Right lobe of liver (tissue), 6 donors: Measurements from ENCODE around the gene LGALS7. TPM values are rescaled to one million over a fixed set of nuclear protein-coding genes. Genes with fewer than 3 reads are reported as not detected.

Source experiments
- ATAC-seq, 4 donors: fragments of 200-7000 bp; cut with Tn5 transposase; one replicate each; pipeline ENCODE4 v1.9.1; 2020; ENCODE audit warnings: mild to moderate bottlenecking in 4 of 4, moderate library complexity in 4 of 4
- DNase-seq, 3 donors: peaks; one replicate each; pipeline ENCODE4 v3.0.0-alpha.2; 2020
- H3K27ac ChIP-seq, 3 donors: fragments of 200-600 bp; one replicate each; pipeline ENCODE4 v1.8.0; 2022
- H3K27me3 ChIP-seq, 2 donors: fragments of 200-600 bp; one replicate each; pipeline ENCODE4 v1.8.0; 2022
- H3K36me3 ChIP-seq, 4 donors: fragments of 200-600 bp; sonication (generic) in 1 of 4; one replicate each; pipeline versions ENCODE4 v1.5.1 to v1.8.0; 2017 to 2022; ENCODE audit warnings: control low read depth in 1 of 4
- H3K4me1 ChIP-seq, 4 donors: fragments of 200-600 bp; sonication (generic) in 1 of 4; one replicate each; pipeline versions ENCODE4 v1.5.1 to v1.8.0; 2017 to 2022; ENCODE audit warnings: control low read depth in 1 of 4
- H3K4me3 ChIP-seq, 3 donors: fragments of 200-600 bp; one replicate each; pipeline ENCODE4 v1.8.0; 2022
- H3K9me3 ChIP-seq, 4 donors: fragments of 200-600 bp; sonication (generic) in 1 of 4; one replicate each; pipeline versions ENCODE4 v1.5.1 to v1.8.0; 2017 to 2022; ENCODE audit warnings: control low read depth in 1 of 4
- POLR2A ChIP-seq: fragments of 450-650 bp; IDR thresholded peaks from one replicate; pipeline ENCODE4 v1.6.1; 2017; ENCODE audit warnings: antibody characterized with exemption, mild to moderate bottlenecking
- WGBS: methylation state at CpG from one replicate; pipeline ENCODE4 v1.1.6; 2018; ENCODE audit warnings: low coverage, low lambda C conversion rate; ENCODE audit not compliant: insufficient coverage; ENCODE audit errors: missing lambda C conversion rate; 5-methylcytosine and 5-hydroxymethylcytosine counted together
- intact Hi-C, 2 donors: fragments of 100-400 bp; cut with DNase I; formaldehyde crosslinking; loops; one replicate each; pipeline versions ENCODE4 v1.11.2 to v1.14.1; 2022
- total RNA-seq, 6 experiments: library from RNA; depleted of rRNA in 2 of 6; stranded (reverse); fragments of >200 nt in 2 of 6; fragmentation: NEBNext Ultra II Directional in 3 of 6; extraction: Animal tissue kit (Norgen Biotek cat#: 25700) in 3 of 6; gene quantifications; one replicate each; pipeline versions ENCODE4 v1.1.0 to v1.2.4, GENCODE V29; 2016 to 2023
- TF ChIP-seq, protein P1 (sequence below), 4 donors: fragments of 200-600 bp in 3 of 4; fragments of 450-650 bp in 1 of 4; IDR thresholded peaks; one replicate each; pipeline versions ENCODE4 v1.5.1 to v1.8.0; 2016 to 2022; ENCODE audit warnings: antibody characterized with exemption in 4 of 4, mild to moderate bottlenecking in 2 of 4
- donor health status: DM: no; HTN: yes; CAD: no.
- donor health status: DM: no; HTN: no; CAD: no.
- donor health status: DM: no; HTN: no; CAD: no.
- donor health status: DM: no; HTN: yes; CAD: no.
- donor health status: DM: no; HTN: yes; CAD: no.

The LGALS7 gene
- total RNA-seq, 6 experiments from 2014 or later: not detected

DNA sequence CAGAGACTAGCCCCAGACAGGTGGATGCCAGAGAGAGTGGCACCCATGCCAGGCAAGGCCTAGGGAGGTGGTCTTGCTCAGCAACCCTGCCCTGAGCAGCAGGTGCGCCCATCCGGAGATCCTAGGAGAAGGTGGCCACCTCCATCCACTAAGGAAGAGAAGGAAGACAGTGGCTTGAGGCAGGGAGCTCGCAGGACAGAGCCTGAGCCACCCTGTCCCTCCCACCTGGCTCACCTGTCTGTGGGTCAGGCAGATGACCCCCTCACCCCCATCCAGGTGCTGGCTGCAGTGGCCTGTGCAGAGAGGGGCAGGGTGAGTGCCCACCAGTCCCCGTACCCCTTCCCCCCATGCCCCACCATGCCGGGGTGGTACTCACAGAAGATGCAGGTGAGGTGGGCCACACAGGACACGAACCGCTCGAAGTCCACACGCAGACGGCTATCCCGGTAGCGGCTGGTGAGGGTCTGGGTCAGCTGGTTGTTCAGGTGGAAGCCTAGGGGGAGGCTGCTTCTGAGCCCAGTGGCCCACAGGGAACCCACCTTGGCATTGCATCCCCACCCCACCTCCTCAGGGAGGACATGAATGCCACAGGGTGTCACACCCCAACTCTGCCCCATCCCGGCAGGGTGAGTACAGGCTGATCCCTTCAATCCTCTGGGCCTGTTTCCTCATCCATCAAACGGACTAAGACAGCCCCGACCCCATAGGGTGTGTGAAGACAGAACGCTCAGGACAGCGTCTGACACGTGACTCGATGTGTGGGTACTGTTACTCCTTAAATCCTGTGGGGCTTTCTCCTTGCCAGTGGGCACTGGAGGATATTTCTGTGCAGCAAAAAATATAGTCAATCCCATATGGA, 42.4 kb downstream of the LGALS7 start:
- Histone ChIP-seq H3K4me1 (peaks cover 0 to 32% (median 3%) of the 10 kb centered on the region in 4 donors), H3K4me3 (no peak overlapping the region), H3K9me3 (no peaks in the 10 kb centered on the region), H3K27ac (peak overlapping the region in 2 of 3 donors; percentile 43 to 47), H3K27me3 (no peaks in the 10 kb centered on the region), H3K36me3 (peaks cover 0 to 39% (median 17%) of the 10 kb centered on the region in 4 donors)
- ATAC-seq: no peak
- WGBS: 100% methylated on average over 4 of the region's 19 CpGs
- peak in 2 of 3 donors; percentile 52 to 56 for DNase-seq
- intact Hi-C loops: no loop called here
- TF ChIP-seq, protein P1, sequence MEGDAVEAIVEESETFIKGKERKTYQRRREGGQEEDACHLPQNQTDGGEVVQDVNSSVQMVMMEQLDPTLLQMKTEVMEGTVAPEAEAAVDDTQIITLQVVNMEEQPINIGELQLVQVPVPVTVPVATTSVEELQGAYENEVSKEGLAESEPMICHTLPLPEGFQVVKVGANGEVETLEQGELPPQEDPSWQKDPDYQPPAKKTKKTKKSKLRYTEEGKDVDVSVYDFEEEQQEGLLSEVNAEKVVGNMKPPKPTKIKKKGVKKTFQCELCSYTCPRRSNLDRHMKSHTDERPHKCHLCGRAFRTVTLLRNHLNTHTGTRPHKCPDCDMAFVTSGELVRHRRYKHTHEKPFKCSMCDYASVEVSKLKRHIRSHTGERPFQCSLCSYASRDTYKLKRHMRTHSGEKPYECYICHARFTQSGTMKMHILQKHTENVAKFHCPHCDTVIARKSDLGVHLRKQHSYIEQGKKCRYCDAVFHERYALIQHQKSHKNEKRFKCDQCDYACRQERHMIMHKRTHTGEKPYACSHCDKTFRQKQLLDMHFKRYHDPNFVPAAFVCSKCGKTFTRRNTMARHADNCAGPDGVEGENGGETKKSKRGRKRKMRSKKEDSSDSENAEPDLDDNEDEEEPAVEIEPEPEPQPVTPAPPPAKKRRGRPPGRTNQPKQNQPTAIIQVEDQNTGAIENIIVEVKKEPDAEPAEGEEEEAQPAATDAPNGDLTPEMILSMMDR (IDR thresholded peaks at IDR 0.05): no peak
- no peak for TF ChIP-seq POLR2A

GRCh38 chr19:38730470-38730730, 42.9 kb downstream of the LGALS7 start:
- Histone ChIP-seq H3K36me3 (peaks cover 0 to 45% (median 19%) of the 10 kb centered on the region in 4 donors), H3K9me3 (no peaks in the 10 kb centered on the region), H3K27ac (no peak overlapping the region), H3K4me3 (no peak overlapping the region), H3K27me3 (no peaks in the 10 kb centered on the region), H3K4me1 (peaks cover 0 to 32% (median 3%) of the 10 kb centered on the region in 4 donors)
- whole genome bisulfite sequencing: 71% methylated on average over 4 of the region's 7 CpGs
- TF ChIP-seq, protein P1 (IDR thresholded peaks at IDR 0.05): no peak
- no peak for TF ChIP-seq POLR2A
- ATAC-seq: no peak
- DNase-seq: peak in 1 of 3 donors; percentile 49
- intact Hi-C loops: no loop called here

- H3K4me3 ChIP-seq: no peak overlapping the region
- H3K27ac ChIP-seq: no peak overlapping the region
- intact Hi-C loops: loop anchor here in 1 of 2 donors (10.0 kb wide), 1 partner anchor 85 kb away; the partner anchor contains the start of gene LGALS4
- H3K4me1 ChIP-seq: peaks cover 0 to 32% (median 3%) of the 10 kb centered on the region in 4 donors
- H3K9me3 ChIP-seq: no peaks in the 10 kb centered on the region
- 67% methylated on average over 10 of the region's 17 CpGs for WGBS
- DNase-seq (peak; percentile 66 to 74 (median 74)), ATAC-seq (peak; percentile 37 to 55 (median 51))
- TF ChIP-seq, protein P1 (IDR thresholded peaks at IDR 0.05): peak; percentile 69 to 82 (median 77)
- TF ChIP-seq POLR2A: no peak
- no peaks in the 10 kb centered on the region for H3K27me3 ChIP-seq
- H3K36me3 ChIP-seq: peaks cover 0 to 50% (median 22%) of the 10 kb centered on the region in 4 donors
Observed at GRCh38 chr19:38729653-38730469, 43.5 kb downstream of the LGALS7 start.

DNA sequence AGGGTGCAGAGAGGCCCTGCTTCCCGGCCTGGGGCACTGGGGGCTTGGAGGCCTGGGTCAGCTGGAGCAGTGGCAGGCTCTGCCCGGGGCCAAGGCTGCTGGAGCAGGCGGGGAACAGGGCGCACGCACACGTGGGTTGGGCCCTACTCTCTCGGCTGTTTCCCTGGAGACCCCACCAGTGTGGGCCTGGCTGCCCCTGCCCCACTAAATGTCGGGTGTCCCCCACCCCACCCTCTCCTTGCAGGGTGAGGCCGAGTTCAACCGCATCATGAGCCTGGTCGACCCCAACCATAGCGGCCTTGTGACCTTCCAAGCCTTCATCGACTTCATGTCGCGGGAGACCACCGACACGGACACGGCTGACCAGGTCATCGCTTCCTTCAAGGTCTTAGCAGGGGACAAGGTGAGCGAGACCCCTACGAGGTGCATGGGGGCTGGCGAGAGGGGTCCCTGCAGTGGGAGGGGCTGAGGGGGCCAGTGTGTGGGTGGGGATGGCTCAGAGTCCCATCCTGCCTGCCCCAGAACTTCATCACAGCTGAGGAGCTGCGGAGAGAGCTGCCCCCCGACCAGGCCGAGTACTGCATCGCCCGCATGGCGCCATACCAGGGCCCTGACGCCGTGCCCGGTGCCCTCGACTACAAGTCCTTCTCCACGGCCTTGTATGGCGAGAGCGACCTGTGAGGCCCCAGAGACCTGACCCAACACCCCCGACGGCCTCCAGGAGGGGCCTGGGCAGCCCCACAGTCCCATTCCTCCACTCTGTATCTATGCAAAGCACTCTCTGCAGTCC, 44.4 kb downstream of the LGALS7 start:
- Histone ChIP-seq H3K36me3 (peaks cover 0 to 59% (median 27%) of the 10 kb centered on the region in 4 donors), H3K27me3 (no peaks in the 10 kb centered on the region), H3K4me1 (peaks cover 0 to 35% (median 3%) of the 10 kb centered on the region in 4 donors), H3K4me3 (no peak overlapping the region), H3K27ac (no peak overlapping the region), H3K9me3 (no peaks in the 10 kb centered on the region)
- DNase-seq (peak in 2 of 3 donors; percentile 50 to 58), ATAC-seq (no peak)
- intact Hi-C loops: loop anchor here in 1 of 2 donors (10.0 kb wide), 1 partner anchor 86 kb away; the partner anchor contains the start of gene LGALS4
- 76% methylated on average over 5 of the region's 37 CpGs for WGBS
- TF ChIP-seq, protein P1 (IDR thresholded peaks at IDR 0.05): no peak
- no peak for TF ChIP-seq POLR2A
